Transverse colon (tissue), 4 donors: ENCODE results near the gene PLCL1.

ENCODE experiments used
- CTCF ChIP-seq, 5 experiments: fragments of 200-600 bp in 3 of 5; fragments of 450-650 bp in 2 of 5; sonication (generic) in 3 of 5; IDR thresholded peaks; 1 replicate in 2 of 5; 2 replicates in 3 of 5; pipeline ENCODE4 v1.5.1; 2016 to 2017; ENCODE audit warnings: antibody characterized with exemption in 5 of 5, inconsistent platforms in 3 of 5, mild to moderate bottlenecking in 2 of 5, moderate library complexity in 1 of 5
- EP300 ChIP-seq: sonication (generic); formaldehyde crosslinking; IDR thresholded peaks from one replicate; pipeline ENCODE4 v1.6.1; 2017; ENCODE audit warnings: antibody characterized with exemption, low read depth
- POLR2A ChIP-seq: fragments of 450-650 bp; IDR thresholded peaks from one replicate; pipeline ENCODE4 v1.6.1; 2016; ENCODE audit warnings: antibody characterized with exemption, mild to moderate bottlenecking, moderate library complexity
- POLR2AphosphoS5 ChIP-seq, 3 donors: sonication (generic); formaldehyde crosslinking; IDR thresholded peaks; one replicate each; pipeline ENCODE4 v1.6.1; 2016; ENCODE audit warnings: antibody characterized with exemption in 3 of 3

- no peak for TF ChIP-seq POLR2A
- TF ChIP-seq CTCF (IDR thresholded peaks at IDR 0.05): no peak
- TF ChIP-seq POLR2AphosphoS5 (IDR thresholded peaks at IDR 0.05): no peak
- TF ChIP-seq EP300: no peak
Observed at GRCh38 chr2:197997083-197997541, 192.7 kb downstream of the PLCL1 start.
